Stimulated activated effector memory CD8-positive, alpha-beta T cell treated with anti-CD3 and anti-CD28 coated beads, Interleukin-12 subunit alpha, Interleukin-12 subunit beta, amount 100 ng/mL, for 72 hours (primary cell): ENCODE data around the gene PRSS48.
"Not testable (repeated sequence)": the region's sequence is repeated elsewhere in the genome, so short reads cannot be mapped to it uniquely, and the experiment has no call there.

ENCODE experiments used
- ATAC-seq: fragments of 150-1000 bp; cut with Tn5 transposase; 2 replicates; pipeline ENCODE4 v1.10.0; 2021
- DNase-seq, 2 donors: peaks; one replicate each; pipeline ENCODE4 v3.0.0; 2021 to 2022; ENCODE audit warnings: low spot score in 2 of 2
- H3K27ac Mint-ChIP-seq: one replicate; pipeline ENCODE4 v1.8.0; 2022; ENCODE audit warnings: mild to moderate bottlenecking, mixed read lengths
- H3K36me3 Mint-ChIP-seq: one replicate; pipeline ENCODE4 v1.8.0; 2022; ENCODE audit warnings: mild to moderate bottlenecking, mixed read lengths
- H3K4me1 Mint-ChIP-seq: one replicate; pipeline ENCODE4 v1.8.0; 2022; ENCODE audit warnings: mixed read lengths
- H3K4me3 Mint-ChIP-seq: one replicate; pipeline ENCODE4 v1.8.0; 2022; ENCODE audit warnings: mild to moderate bottlenecking, mixed read lengths
- H3K9me3 Mint-ChIP-seq: one replicate; pipeline ENCODE4 v1.8.0; 2022; ENCODE audit warnings: mixed read lengths

PRSS48 gene

DNA sequence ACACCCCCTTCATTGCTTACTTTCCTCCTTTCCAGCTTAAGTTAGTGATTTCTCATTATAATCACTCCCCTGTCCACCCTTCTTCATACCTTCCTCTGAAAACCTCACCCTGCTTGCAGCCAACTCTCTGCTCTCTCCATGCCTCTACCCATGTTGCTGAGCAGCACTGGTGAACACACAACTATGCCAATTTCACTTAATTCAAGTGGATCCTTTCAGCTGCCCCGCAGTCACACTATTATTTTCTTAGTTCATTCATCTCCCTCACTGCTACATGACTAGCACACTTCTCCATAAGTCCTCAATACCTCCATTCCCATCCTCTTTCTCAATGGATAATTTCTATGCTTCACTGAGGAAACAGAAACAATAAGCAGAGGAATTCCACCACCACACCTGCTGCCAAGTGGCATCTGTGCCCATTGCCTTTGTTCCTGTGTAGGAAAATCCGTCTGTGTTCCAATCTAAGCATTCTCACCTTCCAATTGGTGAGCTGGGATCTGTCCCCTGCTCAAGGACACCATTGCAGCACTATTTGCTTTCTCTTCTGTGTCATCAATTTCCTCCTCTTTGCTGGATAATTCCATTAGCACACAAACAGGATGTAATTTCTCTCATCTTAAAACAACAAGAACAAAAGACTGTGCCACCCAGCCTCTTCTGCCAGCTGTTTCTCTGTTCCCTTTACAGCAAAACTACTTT, 25.2 kb upstream of the PRSS48 start:
- no peaks in the 10 kb centered on the region for H3K36me3 Mint-ChIP-seq
- H3K4me1 Mint-ChIP-seq: no peaks in the 10 kb centered on the region
- H3K27ac Mint-ChIP-seq: no peak overlapping the region
- DNase-seq: no peak
- no peaks in the 10 kb centered on the region for H3K9me3 Mint-ChIP-seq
- no peak overlapping the region for H3K4me3 Mint-ChIP-seq
- ATAC-seq: no peak

GRCh38 chr4:151255226-151255625, 21.7 kb upstream of the PRSS48 start:
- H3K36me3 Mint-ChIP-seq, H3K9me3 Mint-ChIP-seq, DNase-seq, H3K27ac Mint-ChIP-seq, ATAC-seq, H3K4me1 Mint-ChIP-seq, H3K4me3 Mint-ChIP-seq: not testable (repeated sequence)

GRCh38 chr4:151255680-151256079, 21.3 kb upstream of the PRSS48 start:
- H3K4me3 Mint-ChIP-seq, ATAC-seq: not testable (repeated sequence)

GRCh38 chr4:151256134-151256533, 20.8 kb upstream of the PRSS48 start:
- DNase-seq: no peak
- Mint-ChIP-seq H3K36me3 (no peaks in the 10 kb centered on the region), H3K4me3 (no peak overlapping the region), H3K4me1 (no peaks in the 10 kb centered on the region), H3K9me3 (no peaks in the 10 kb centered on the region), H3K27ac (no peak overlapping the region)
- no peak for ATAC-seq

More at GRCh38 chr4:151255680-151256079, 21.3 kb upstream of the PRSS48 start:
- H3K4me1 Mint-ChIP-seq, H3K9me3 Mint-ChIP-seq, H3K36me3 Mint-ChIP-seq, H3K27ac Mint-ChIP-seq, DNase-seq: not testable (repeated sequence)

GRCh38 chr4:151257704-151258103, 19.3 kb upstream of the PRSS48 start:
- no peak overlapping the region for H3K27ac Mint-ChIP-seq
- ATAC-seq: no peak
- H3K9me3 Mint-ChIP-seq: no peaks in the 10 kb centered on the region
- no peak for DNase-seq
- no peaks in the 10 kb centered on the region for H3K4me1 Mint-ChIP-seq
- no peaks in the 10 kb centered on the region for H3K36me3 Mint-ChIP-seq
- no peak overlapping the region for H3K4me3 Mint-ChIP-seq

DNA sequence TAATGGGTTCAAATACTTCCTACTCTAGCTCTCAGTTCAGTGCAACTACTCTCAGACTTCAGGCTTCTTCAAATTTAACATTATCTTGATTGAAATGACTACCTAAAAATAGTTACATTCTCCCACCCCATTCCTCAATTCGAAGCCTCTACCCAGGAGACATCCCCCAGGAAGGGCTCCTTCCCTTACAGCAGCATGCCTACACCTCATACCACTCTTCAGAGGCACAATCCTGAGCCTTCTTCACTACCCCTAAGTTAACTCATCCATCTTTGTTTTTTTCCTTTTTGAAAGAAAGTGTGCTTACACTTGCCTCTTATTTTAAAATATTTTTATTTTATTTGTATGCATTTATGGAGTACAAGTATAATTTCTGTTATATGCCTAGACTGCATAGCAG, 17.2 kb upstream of the PRSS48 start:
- DNase-seq: no peak
- no peak overlapping the region for H3K4me3 Mint-ChIP-seq
- no peak overlapping the region for H3K27ac Mint-ChIP-seq
- H3K9me3 Mint-ChIP-seq: no peaks in the 10 kb centered on the region
- no peaks in the 10 kb centered on the region for H3K36me3 Mint-ChIP-seq
- no peaks in the 10 kb centered on the region for H3K4me1 Mint-ChIP-seq
- no peak for ATAC-seq

DNA sequence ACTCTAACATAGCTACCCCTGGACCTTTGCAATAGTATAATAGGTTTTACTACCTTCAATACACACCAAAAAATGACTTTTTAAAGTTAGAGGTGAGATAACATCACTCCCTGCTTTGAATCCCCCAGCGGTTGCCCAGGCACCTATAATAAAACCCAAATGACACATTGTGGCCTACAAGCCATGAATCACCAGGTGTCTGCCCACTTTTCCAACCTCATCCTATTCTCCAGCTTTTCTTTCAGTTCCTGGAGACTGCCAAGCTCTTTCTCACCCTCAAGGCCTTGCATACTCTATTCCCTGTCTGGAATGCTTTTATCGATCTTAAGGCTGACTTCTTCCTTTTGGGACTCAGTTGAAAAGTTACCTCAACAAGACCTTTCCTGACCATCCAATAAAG, 16.4 kb upstream of the PRSS48 start:
- H3K4me3 Mint-ChIP-seq: no peak overlapping the region
- DNase-seq: no peak
- no peaks in the 10 kb centered on the region for H3K9me3 Mint-ChIP-seq
- no peaks in the 10 kb centered on the region for H3K36me3 Mint-ChIP-seq
- ATAC-seq: no peak
- H3K27ac Mint-ChIP-seq: no peak overlapping the region
- no peaks in the 10 kb centered on the region for H3K4me1 Mint-ChIP-seq

DNA sequence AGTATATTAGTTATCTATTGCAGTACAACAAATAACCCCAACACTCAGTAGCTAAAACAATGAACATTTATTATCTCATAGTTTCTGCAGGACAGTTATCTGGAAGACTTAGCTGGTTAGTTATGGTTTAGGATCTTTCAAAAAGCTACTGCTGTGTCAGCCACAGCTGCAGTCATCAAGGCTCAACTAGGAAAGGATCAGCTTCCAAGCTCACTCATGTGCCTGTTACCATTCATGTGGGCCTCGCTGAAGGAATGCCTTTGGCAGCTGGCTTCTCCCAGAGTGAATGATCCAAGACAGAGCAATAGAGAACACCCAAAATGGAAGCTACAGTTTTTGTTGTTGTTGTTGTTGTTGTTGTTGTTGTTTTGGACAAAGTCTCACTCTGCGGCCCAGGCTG, 13.5 kb upstream of the PRSS48 start:
- Mint-ChIP-seq H3K27ac (no peak overlapping the region), H3K4me1 (no peaks in the 10 kb centered on the region), H3K4me3 (no peak overlapping the region), H3K36me3 (no peaks in the 10 kb centered on the region), H3K9me3 (no peaks in the 10 kb centered on the region)
- no peak for DNase-seq
- ATAC-seq: no peak

GRCh38 chr4:151266497-151266896, 10.5 kb upstream of the PRSS48 start:
- Mint-ChIP-seq H3K4me1 (no peaks in the 10 kb centered on the region), H3K4me3 (no peak overlapping the region), H3K9me3 (no peaks in the 10 kb centered on the region), H3K27ac (no peak overlapping the region), H3K36me3 (no peaks in the 10 kb centered on the region)
- DNase-seq (no peak), ATAC-seq (no peak)

GRCh38 chr4:151267104-151267503, 9.9 kb upstream of the PRSS48 start:
- Mint-ChIP-seq H3K4me3 (no peak overlapping the region), H3K36me3 (no peaks in the 10 kb centered on the region), H3K27ac (no peak overlapping the region), H3K4me1 (no peaks in the 10 kb centered on the region), H3K9me3 (no peaks in the 10 kb centered on the region)
- no peak for DNase-seq
- ATAC-seq: no peak

GRCh38 chr4:151267822-151268535, 9.0 kb upstream of the PRSS48 start:
- DNase-seq (no peak), ATAC-seq (no peak)
- Mint-ChIP-seq H3K27ac (no peak overlapping the region), H3K9me3 (no peaks in the 10 kb centered on the region), H3K4me3 (no peak overlapping the region), H3K36me3 (no peaks in the 10 kb centered on the region), H3K4me1 (no peaks in the 10 kb centered on the region)

DNA sequence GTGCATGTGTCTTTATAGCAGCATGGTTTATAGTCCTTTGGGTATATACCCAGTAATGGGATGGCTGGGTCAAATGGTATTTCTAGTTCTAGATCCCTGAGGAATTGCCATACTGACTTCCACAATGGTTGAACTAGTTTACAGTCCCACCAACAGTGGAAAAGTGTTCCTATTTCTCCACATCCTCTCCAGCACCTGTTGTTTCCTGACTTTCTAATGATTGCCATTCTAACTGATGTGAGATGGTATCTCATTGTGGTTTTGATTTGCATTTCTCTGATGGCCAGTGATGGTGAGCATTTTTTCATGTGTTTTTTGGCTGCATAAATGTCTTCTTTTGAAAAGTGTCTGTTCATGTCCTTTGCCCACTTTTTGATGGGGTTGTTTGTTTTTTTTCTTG, 8.1 kb upstream of the PRSS48 start:
- ATAC-seq, H3K27ac Mint-ChIP-seq, H3K9me3 Mint-ChIP-seq, DNase-seq, H3K4me1 Mint-ChIP-seq, H3K36me3 Mint-ChIP-seq, H3K4me3 Mint-ChIP-seq: not testable (repeated sequence)

DNA sequence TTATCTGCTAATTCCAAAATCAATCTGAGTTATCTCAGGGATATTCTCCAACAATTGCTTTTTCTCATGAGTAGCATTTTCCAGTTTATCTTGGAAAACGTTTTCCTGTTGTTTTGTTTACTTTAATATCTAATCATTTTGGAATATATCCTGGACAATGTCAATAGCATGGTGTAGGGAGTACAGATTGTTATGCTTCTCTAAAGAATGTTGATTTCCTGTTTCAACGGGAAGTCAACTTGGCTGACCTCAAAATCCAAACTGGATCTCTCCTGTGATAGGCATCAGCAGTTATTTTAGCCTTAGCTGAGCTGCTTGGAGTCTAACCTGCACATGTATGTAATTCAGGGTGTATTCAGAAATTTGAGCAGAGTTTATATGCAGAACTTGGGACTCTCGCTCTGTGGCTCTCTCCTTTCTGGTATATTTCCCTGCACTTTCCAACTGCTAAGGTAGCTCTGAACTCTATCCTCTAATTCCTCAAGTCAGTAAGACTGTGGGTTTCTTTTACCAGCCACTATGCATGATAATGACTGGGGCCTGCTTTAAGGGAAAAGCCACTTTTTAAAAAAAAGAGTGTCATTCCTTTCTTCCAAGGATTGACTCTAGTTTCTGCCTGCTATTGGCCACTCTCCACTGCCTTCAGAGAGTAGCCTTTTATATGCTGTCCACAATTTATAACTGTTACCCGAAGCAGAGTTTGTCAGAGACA, 7.7 kb downstream of the PRSS48 start:
- ATAC-seq (no peak), DNase-seq (no peak)
- no peaks in the 10 kb centered on the region for H3K36me3 Mint-ChIP-seq
- H3K4me1 Mint-ChIP-seq: no peaks in the 10 kb centered on the region
- no peak overlapping the region for H3K4me3 Mint-ChIP-seq
- H3K9me3 Mint-ChIP-seq: peaks cover 4% of the 10 kb centered on the region
- no peak overlapping the region for H3K27ac Mint-ChIP-seq

DNA sequence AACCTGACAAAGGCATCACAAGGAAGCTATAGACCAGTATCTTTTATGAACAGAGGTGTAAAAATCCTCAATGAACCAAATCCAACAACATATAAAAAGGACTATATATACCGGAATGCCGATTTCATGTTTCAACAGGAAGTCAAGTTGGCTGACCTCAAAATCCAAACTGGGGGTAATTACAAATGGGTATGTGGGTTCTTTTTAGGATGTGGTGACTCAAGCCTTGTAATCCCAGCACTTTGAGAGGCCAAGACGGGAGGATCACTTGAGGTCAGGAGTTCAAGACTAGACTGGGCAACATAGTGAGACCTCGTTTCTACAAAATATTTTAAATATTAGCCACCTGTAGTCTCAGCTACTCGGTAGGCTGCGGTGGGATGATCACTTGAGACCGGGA, 10.4 kb downstream of the PRSS48 start:
- no peaks in the 10 kb centered on the region for H3K36me3 Mint-ChIP-seq

GRCh38 chr4:151291485-151291884, 14.5 kb downstream of the PRSS48 start:
- no peak for ATAC-seq

More for the DNA sequence above, 10.4 kb downstream of the PRSS48 start:
- Mint-ChIP-seq H3K4me3 (no peak overlapping the region), H3K9me3 (peaks cover 4% of the 10 kb centered on the region), H3K27ac (no peak overlapping the region), H3K4me1 (no peaks in the 10 kb centered on the region)
- DNase-seq (no peak), ATAC-seq (no peak)

GRCh38 chr4:151292038-151292437, 15.1 kb downstream of the PRSS48 start:
- H3K9me3 Mint-ChIP-seq: no peaks in the 10 kb centered on the region
- no peaks in the 10 kb centered on the region for H3K4me1 Mint-ChIP-seq
- no peak for ATAC-seq
- H3K27ac Mint-ChIP-seq: no peak overlapping the region
- no peak overlapping the region for H3K4me3 Mint-ChIP-seq
- no peak for DNase-seq
- H3K36me3 Mint-ChIP-seq: no peaks in the 10 kb centered on the region

More at GRCh38 chr4:151291485-151291884, 14.5 kb downstream of the PRSS48 start:
- H3K9me3 Mint-ChIP-seq: no peaks in the 10 kb centered on the region
- no peaks in the 10 kb centered on the region for H3K36me3 Mint-ChIP-seq
- H3K27ac Mint-ChIP-seq: no peak overlapping the region
- H3K4me1 Mint-ChIP-seq: no peaks in the 10 kb centered on the region
- H3K4me3 Mint-ChIP-seq: no peak overlapping the region
- no peak for DNase-seq
